ENCODE measurements around the gene SCYL1. TPM values are rescaled to one million over a fixed set of nuclear protein-coding genes. Genes with fewer than 3 reads are reported as not detected.
"Not testable (repeated sequence)": the region's sequence is repeated elsewhere in the genome, so short reads cannot be mapped to it uniquely, and the experiment has no call there.

SCYL1 gene
- total RNA-seq, 1 donor from 2014 or later, result 95.8 TPM

GRCh38 chr11:65559535-65559934, 34.7 kb downstream of the SCYL1 start:
- no peaks in the 10 kb centered on the region for H3K9me3 Mint-ChIP-seq
- peak overlapping the region; percentile 6 for H3K27ac Mint-ChIP-seq
- intact Hi-C loops (cut with micrococcal nuclease), result no loop called here
- DNase-seq (ENCODE audit: low spot score), result no peak
- no peaks in the 10 kb centered on the region for H3K27me3 Mint-ChIP-seq (ENCODE audit: low read depth)
- peaks cover 39% of the 10 kb centered on the region for H3K4me1 Mint-ChIP-seq (ENCODE audit: low read depth)
- no peaks in the 10 kb centered on the region for H3K36me3 Mint-ChIP-seq (ENCODE audit: low read depth)
- H3K4me3 Mint-ChIP-seq (ENCODE audit: low read depth), result peak overlapping the region; percentile 32

- peaks cover 34% of the 10 kb centered on the region for H3K4me1 Mint-ChIP-seq (ENCODE audit: low read depth)
- no peaks in the 10 kb centered on the region for H3K27me3 Mint-ChIP-seq (ENCODE audit: low read depth)
- H3K4me3 Mint-ChIP-seq (ENCODE audit: low read depth), result no peak overlapping the region
- H3K27ac Mint-ChIP-seq, result peak overlapping the region; percentile 6
- intact Hi-C loops (cut with micrococcal nuclease), result no loop called here
- DNase-seq (ENCODE audit: low spot score), result no peak
- no peaks in the 10 kb centered on the region for H3K9me3 Mint-ChIP-seq
- no peaks in the 10 kb centered on the region for H3K36me3 Mint-ChIP-seq (ENCODE audit: low read depth)
Measured at GRCh38 chr11:65559951-65560537, 35.2 kb downstream of the SCYL1 start.

DNA sequence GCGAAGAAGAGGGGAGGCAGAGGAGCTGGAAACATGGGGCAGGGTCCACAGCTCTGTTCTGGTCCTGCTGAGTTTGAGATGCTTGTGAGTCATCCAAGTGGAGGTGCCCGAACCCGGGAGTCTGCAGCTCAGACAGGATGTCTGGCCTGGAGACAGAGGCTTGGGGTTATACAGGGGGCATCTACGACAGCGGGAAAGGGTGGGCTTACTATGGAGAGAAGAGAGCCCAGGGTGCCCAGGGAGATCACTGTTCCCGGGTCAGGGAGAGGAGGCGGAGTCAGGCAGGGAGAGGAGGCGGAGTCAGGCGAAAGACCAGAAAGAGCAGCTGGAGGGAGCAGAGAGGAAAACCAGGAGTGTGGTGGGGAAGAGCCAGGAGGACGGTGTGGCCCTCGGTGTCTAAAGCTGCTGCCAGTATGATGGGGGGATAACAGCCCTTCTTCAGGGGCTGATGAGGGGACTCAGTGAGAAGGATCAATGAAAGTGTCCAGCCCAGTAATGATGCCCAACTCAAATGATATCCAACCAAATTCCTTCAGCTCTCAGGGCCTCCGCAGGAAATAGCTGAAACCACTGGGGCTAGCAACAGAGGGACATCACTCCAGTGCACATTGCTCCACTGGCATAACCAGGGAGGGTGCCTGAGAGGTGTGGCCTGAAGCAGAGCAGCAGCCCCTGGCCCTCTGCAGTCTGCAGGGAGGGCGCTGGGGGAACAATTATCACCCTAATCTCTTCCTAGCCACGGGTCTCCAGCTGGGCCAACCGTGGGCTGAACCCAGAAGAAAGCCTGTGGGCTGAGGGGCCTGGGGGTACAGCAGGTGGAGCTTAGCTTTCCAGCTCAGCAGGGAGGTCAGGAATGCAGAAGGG, 35.9 kb downstream of the SCYL1 start:
- Mint-ChIP-seq H3K27me3 (ENCODE audit: low read depth) (no peaks in the 10 kb centered on the region), H3K27ac (no peak overlapping the region), H3K9me3 (no peaks in the 10 kb centered on the region), H3K36me3 (ENCODE audit: low read depth) (no peaks in the 10 kb centered on the region), H3K4me3 (ENCODE audit: low read depth) (no peak overlapping the region), H3K4me1 (ENCODE audit: low read depth) (peaks cover 34% of the 10 kb centered on the region)
- intact Hi-C loops (cut with micrococcal nuclease), result no loop called here
- DNase-seq (ENCODE audit: low spot score), result no peak

DNA sequence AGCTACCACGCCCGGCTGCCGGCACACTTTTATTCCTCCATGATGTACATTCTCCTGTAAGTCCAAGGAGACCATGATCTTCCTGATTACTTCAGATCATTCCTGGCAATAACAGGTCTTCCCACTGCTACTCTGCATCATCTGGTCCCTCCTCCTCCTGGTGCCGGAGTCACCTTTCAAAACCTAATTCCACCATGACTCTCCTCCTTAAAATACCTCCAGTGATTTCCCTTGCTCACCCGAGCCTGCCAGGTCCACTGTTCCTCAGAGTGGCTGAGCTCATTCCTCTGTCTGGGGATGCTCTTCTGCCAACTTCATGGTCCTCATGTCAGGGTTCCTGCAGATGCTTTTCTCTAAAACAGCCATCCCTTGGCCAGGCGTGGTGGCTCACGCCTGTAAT, 37.1 kb downstream of the SCYL1 start:
- intact Hi-C loops (cut with micrococcal nuclease), result no loop called here
- Mint-ChIP-seq H3K4me1 (ENCODE audit: low read depth) (peaks cover 37% of the 10 kb centered on the region), H3K27me3 (ENCODE audit: low read depth) (no peaks in the 10 kb centered on the region), H3K27ac (no peak overlapping the region), H3K4me3 (ENCODE audit: low read depth) (no peak overlapping the region), H3K9me3 (no peaks in the 10 kb centered on the region), H3K36me3 (ENCODE audit: low read depth) (no peaks in the 10 kb centered on the region)
- DNase-seq (ENCODE audit: low spot score), result no peak

- peaks cover 32% of the 10 kb centered on the region for H3K4me1 Mint-ChIP-seq (ENCODE audit: low read depth)
- no peaks in the 10 kb centered on the region for H3K27me3 Mint-ChIP-seq (ENCODE audit: low read depth)
- no peak for DNase-seq (ENCODE audit: low spot score)
- peaks cover under 1% of the 10 kb centered on the region for H3K36me3 Mint-ChIP-seq (ENCODE audit: low read depth)
- H3K9me3 Mint-ChIP-seq, result no peaks in the 10 kb centered on the region
- H3K4me3 Mint-ChIP-seq (ENCODE audit: low read depth), result no peak overlapping the region
- H3K27ac Mint-ChIP-seq, result no peak overlapping the region
- intact Hi-C loops (cut with micrococcal nuclease), result no loop called here
Measured at GRCh38 chr11:65562788-65563187, 37.9 kb downstream of the SCYL1 start.

- no peak for DNase-seq (ENCODE audit: low spot score)
- H3K4me1 Mint-ChIP-seq (ENCODE audit: low read depth), result peaks cover 38% of the 10 kb centered on the region
- H3K27me3 Mint-ChIP-seq (ENCODE audit: low read depth), result no peaks in the 10 kb centered on the region
- no peak overlapping the region for H3K4me3 Mint-ChIP-seq (ENCODE audit: low read depth)
- no peaks in the 10 kb centered on the region for H3K9me3 Mint-ChIP-seq
- H3K27ac Mint-ChIP-seq, result no peak overlapping the region
- H3K36me3 Mint-ChIP-seq (ENCODE audit: low read depth), result peaks cover 7% of the 10 kb centered on the region
- intact Hi-C loops (cut with micrococcal nuclease), result no loop called here
Measured at GRCh38 chr11:65563601-65564000, 38.7 kb downstream of the SCYL1 start.

GRCh38 chr11:65564879-65565559, 40.1 kb downstream of the SCYL1 start:
- peaks cover 12% of the 10 kb centered on the region for H3K36me3 Mint-ChIP-seq (ENCODE audit: low read depth)
- peak overlapping the region; percentile 77 for H3K27ac Mint-ChIP-seq
- intact Hi-C loops (cut with micrococcal nuclease); H3K4me3 Mint-ChIP-seq (ENCODE audit: low read depth); H3K27me3 Mint-ChIP-seq (ENCODE audit: low read depth); DNase-seq (ENCODE audit: low spot score); H3K9me3 Mint-ChIP-seq: not testable (repeated sequence)
- peaks cover 39% of the 10 kb centered on the region for H3K4me1 Mint-ChIP-seq (ENCODE audit: low read depth)

- Mint-ChIP-seq H3K36me3 (ENCODE audit: low read depth) (peaks cover 16% of the 10 kb centered on the region), H3K4me1 (ENCODE audit: low read depth) (peaks cover 34% of the 10 kb centered on the region), H3K9me3 (no peaks in the 10 kb centered on the region), H3K27ac (peak overlapping the region; percentile 77), H3K4me3 (ENCODE audit: low read depth) (peak overlapping the region; percentile 45), H3K27me3 (ENCODE audit: low read depth) (no peaks in the 10 kb centered on the region)
- no peak for DNase-seq (ENCODE audit: low spot score)
- intact Hi-C loops (cut with micrococcal nuclease), result no loop called here
Measured at GRCh38 chr11:65565624-65566453, 41.0 kb downstream of the SCYL1 start.

GRCh38 chr11:65569164-65569972, 44.5 kb downstream of the SCYL1 start:
- Mint-ChIP-seq H3K4me3 (ENCODE audit: low read depth) (peak overlapping the region; percentile 97), H3K36me3 (ENCODE audit: low read depth) (peaks cover 37% of the 10 kb centered on the region), H3K27ac (peak overlapping the region; percentile 98), H3K9me3 (no peaks in the 10 kb centered on the region), H3K4me1 (ENCODE audit: low read depth) (peaks cover 53% of the 10 kb centered on the region), H3K27me3 (ENCODE audit: low read depth) (no peaks in the 10 kb centered on the region)
- DNase-seq (ENCODE audit: low spot score), result no peak
- intact Hi-C loops (cut with micrococcal nuclease), result no loop called here

- Mint-ChIP-seq H3K4me3 (ENCODE audit: low read depth) (peak within 1 kb of the TSS; percentile 97), H3K27ac (peak within 1 kb of the TSS; percentile 98), H3K9me3 (no peaks in the 10 kb centered on the region), H3K36me3 (ENCODE audit: low read depth) (peaks cover 41% of the 10 kb centered on the region), H3K27me3 (ENCODE audit: low read depth) (no peaks in the 10 kb centered on the region), H3K4me1 (ENCODE audit: low read depth) (peaks cover 57% of the 10 kb centered on the region)
- peak; percentile 99 for DNase-seq (ENCODE audit: low spot score)
- intact Hi-C loops (cut with micrococcal nuclease), result loop anchor here (1.0 to 10.0 kb wide), 8 partner anchors 24 to 543 kb away; partner anchors contain the start of genes CFL1, KAT5, PCNX3 and SNX15
Measured at GRCh38 chr11:65569973-65570918, 45.4 kb downstream of the SCYL1 start, which contains the start of gene ZNRD2. Gene ZNRD2 (plus strand): TSS chr11:65570477. CDS start chr11:65570492, 15 bp downstream.

DNA sequence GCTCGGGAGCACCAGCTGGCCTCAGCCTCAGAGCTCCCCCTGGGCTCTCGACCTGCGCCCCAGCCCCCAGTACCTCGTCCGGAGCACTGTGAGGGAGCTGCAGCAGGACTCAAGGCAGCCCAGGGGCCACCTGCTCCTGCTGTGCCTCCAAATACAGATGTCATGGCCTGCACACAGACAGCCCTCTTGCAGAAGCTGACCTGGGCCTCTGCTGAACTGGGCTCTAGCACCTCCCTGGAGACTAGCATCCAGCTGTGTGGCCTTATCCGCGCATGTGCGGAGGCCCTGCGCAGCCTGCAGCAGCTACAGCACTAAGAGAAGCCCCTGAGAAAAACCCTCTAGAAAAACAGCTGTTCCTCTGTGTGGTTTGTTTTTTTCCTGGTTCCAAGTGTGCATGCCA, 46.5 kb downstream of the SCYL1 start:
- no peak for DNase-seq (ENCODE audit: low spot score)
- Mint-ChIP-seq H3K9me3 (no peaks in the 10 kb centered on the region), H3K4me3 (ENCODE audit: low read depth) (peak overlapping the region; percentile 97), H3K36me3 (ENCODE audit: low read depth) (peaks cover 41% of the 10 kb centered on the region), H3K27me3 (ENCODE audit: low read depth) (no peaks in the 10 kb centered on the region), H3K27ac (no peak overlapping the region), H3K4me1 (ENCODE audit: low read depth) (peaks cover 49% of the 10 kb centered on the region)
- intact Hi-C loops (cut with micrococcal nuclease), result loop anchor here (5.0 to 10.0 kb wide), 5 partner anchors 81 to 544 kb away; partner anchors contain the start of genes CFL1, KAT5, SNX15 and TM7SF2
